Measurements from ENCODE around the gene ABHD12.
"Not testable (repeated sequence)": the region's sequence is repeated elsewhere in the genome, so short reads cannot be mapped to it uniquely, and the experiment has no call there.

Gene ABHD12

DNA sequence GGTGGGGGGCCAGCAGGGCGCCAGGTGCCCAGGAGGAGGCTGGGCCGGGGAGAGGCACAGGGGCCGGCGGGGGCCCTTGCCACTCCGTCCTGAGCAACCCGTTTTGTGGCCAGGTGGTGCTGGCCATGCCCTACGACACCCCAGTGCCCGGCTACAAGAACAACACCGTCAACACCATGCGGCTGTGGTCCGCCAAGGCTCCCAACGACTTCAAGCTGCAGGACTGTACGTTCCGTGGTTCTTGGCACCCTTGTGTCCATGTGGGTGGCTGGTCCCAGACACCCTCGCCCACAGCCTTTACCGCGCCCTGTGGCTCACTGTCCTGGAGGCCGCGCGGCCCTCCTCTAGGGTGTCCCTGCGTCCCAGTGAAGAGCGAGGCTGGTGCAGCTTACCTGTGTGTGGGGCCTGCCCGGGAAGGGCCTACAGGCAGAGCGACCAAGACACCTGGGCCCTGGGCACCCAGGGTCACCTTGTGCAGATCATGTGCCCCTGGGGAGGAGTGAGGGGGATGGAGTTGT lies 114.0 kb downstream of the ABHD12 start:
- no peaks in the 10 kb centered on the region for H3K27me3 Mint-ChIP-seq
- peak; percentile 16 for DNase-seq
- H3K36me3 Mint-ChIP-seq = peaks cover 10% of the 10 kb centered on the region
- no peak overlapping the region for H3K27ac Mint-ChIP-seq
- CTCF ChIA-PET = no interaction called here
- no peak overlapping the region for H3K4me3 Mint-ChIP-seq
- H3K9me3 Mint-ChIP-seq = no peaks in the 10 kb centered on the region
- H3K4me1 Mint-ChIP-seq = peaks cover under 1% of the 10 kb centered on the region

DNA sequence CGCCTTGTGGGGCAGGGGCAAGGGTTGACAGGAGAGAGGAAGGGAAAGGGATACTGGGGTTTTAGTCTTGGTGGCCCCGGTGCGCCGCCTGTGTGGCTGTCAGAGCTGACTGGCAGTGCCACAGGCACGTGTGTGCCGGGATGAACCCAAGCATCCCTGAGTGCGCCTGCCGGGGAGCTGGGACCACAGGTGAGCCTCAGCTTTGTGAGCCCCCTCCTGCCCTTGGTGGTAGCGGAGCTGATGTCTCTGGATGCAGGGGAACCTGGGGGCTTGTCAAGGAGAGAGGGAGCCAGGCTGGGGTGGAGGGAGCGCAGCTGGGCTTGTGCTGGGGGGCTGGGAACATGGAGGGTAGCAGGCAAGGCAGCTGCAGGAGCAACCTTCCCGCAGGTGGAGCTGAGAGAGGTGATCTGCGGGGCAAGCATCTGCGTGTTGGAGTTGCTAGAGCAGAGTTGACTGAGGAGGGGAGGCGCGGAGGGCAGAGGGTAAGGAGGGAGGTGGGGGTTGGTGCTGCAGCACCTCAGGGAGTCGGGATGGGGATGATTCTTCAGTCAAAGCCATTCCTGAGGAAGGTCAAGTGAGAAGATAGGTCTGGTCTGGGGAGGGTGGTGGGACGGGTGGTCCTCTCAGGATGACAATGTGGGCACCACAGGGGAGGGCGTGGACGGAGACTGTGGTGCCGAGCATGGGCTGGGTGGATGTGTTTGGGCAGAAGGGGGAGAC lies 114.7 kb downstream of the ABHD12 start:
- no peaks in the 10 kb centered on the region for H3K4me1 Mint-ChIP-seq
- no peak overlapping the region for H3K4me3 Mint-ChIP-seq
- no peaks in the 10 kb centered on the region for H3K27me3 Mint-ChIP-seq
- peaks cover 10% of the 10 kb centered on the region for H3K36me3 Mint-ChIP-seq
- peak overlapping the region; percentile 42 for H3K27ac Mint-ChIP-seq
- CTCF ChIA-PET = no interaction called here
- peak; percentile 13 for DNase-seq
- H3K9me3 Mint-ChIP-seq = no peaks in the 10 kb centered on the region

DNA sequence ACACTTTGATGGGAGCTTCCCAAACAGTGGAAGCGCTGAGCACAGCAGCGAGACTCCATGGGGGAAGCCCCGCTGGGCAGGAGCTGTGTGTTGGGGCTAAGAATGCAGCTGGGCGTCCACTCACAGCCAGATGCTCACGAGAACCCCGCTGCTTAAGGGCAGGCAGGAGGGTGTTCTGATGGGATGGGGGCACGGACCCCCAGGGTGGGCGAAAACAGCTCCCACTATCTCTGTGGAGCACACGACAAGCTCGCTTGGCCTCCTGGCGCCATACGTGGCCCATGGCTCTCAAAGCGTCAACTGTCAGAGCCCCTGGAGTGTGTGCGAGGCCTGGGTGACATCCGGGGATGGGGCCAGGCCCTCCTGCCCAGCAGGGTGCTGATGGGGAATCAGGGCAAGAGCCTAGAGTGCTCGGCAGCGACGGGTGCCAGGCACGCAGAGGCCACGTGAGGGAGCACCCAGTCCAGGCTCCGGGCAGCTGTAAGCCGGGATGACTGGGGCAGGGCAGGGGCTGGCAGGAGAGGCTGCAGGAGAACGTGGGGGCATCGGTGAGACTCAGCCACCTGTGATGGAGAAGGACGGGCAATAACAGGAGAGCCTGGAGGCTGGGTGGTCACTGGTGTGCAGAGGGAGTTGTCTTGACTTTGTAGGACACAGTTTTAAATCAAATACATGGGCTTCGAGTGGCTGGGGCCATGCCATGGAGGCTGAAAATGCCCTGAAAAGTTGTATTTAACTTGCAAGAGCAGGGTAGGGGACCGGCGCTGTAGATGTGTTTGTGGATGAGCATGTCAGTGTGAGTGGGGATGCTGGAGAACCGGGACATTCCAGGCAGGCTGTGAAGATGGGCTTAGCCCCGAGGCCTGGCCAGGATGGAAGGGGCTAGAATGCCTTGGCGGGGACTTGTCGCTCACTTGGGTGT lies 115.5 kb downstream of the ABHD12 start:
- CTCF ChIA-PET = no interaction called here
- no peaks in the 10 kb centered on the region for H3K4me1 Mint-ChIP-seq
- H3K27me3 Mint-ChIP-seq = no peaks in the 10 kb centered on the region
- DNase-seq = peak; percentile 16
- no peak overlapping the region for H3K27ac Mint-ChIP-seq
- peaks cover 10% of the 10 kb centered on the region for H3K36me3 Mint-ChIP-seq
- no peak overlapping the region for H3K4me3 Mint-ChIP-seq
- H3K9me3 Mint-ChIP-seq = no peaks in the 10 kb centered on the region

- CTCF ChIA-PET = no interaction called here
- H3K4me3 Mint-ChIP-seq = no peak overlapping the region
- no peak overlapping the region for H3K27ac Mint-ChIP-seq
Measured at GRCh38 chr20:25274481-25274880, 116.2 kb downstream of the ABHD12 start.

GRCh38 chr20:25273541-25274358 lies 116.9 kb downstream of the ABHD12 start:
- H3K36me3 Mint-ChIP-seq = peaks cover 17% of the 10 kb centered on the region
- CTCF ChIA-PET = no interaction called here
- H3K27ac Mint-ChIP-seq = no peak overlapping the region
- no peaks in the 10 kb centered on the region for H3K4me1 Mint-ChIP-seq
- no peaks in the 10 kb centered on the region for H3K27me3 Mint-ChIP-seq
- no peak overlapping the region for H3K4me3 Mint-ChIP-seq
- peak; percentile 9 for DNase-seq
- no peaks in the 10 kb centered on the region for H3K9me3 Mint-ChIP-seq

More at GRCh38 chr20:25274481-25274880, 116.2 kb downstream of the ABHD12 start:
- Mint-ChIP-seq H3K36me3 (peaks cover 15% of the 10 kb centered on the region), H3K9me3 (no peaks in the 10 kb centered on the region), H3K4me1 (no peaks in the 10 kb centered on the region), H3K27me3 (no peaks in the 10 kb centered on the region)
- peak; percentile 18 for DNase-seq

DNA sequence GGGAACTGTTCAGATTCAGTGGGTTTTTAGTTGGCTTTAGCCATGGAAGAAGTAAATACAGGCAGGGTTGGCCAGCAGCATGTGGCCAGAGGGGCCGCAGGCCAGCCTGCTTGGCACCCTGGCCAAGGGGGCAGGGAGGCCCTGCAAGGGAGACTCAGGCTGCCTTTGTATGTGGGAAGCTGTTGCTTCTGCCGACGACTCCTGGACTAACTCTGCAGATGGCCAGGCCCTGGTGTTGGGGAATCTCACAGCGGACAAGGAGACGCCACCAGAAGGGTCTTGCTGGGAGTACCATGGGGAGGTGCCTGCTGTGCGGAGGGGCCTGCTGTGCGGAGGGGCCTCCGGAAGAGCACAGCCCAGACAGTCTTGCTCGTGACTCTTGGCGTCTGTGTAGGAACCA lies 117.6 kb downstream of the ABHD12 start:
- Mint-ChIP-seq H3K9me3 (no peaks in the 10 kb centered on the region), H3K36me3 (peaks cover 17% of the 10 kb centered on the region), H3K27ac (no peak overlapping the region), H3K4me1 (no peaks in the 10 kb centered on the region), H3K27me3 (no peaks in the 10 kb centered on the region), H3K4me3 (no peak overlapping the region)
- CTCF ChIA-PET = no interaction called here
- peak; percentile 9 for DNase-seq

DNA sequence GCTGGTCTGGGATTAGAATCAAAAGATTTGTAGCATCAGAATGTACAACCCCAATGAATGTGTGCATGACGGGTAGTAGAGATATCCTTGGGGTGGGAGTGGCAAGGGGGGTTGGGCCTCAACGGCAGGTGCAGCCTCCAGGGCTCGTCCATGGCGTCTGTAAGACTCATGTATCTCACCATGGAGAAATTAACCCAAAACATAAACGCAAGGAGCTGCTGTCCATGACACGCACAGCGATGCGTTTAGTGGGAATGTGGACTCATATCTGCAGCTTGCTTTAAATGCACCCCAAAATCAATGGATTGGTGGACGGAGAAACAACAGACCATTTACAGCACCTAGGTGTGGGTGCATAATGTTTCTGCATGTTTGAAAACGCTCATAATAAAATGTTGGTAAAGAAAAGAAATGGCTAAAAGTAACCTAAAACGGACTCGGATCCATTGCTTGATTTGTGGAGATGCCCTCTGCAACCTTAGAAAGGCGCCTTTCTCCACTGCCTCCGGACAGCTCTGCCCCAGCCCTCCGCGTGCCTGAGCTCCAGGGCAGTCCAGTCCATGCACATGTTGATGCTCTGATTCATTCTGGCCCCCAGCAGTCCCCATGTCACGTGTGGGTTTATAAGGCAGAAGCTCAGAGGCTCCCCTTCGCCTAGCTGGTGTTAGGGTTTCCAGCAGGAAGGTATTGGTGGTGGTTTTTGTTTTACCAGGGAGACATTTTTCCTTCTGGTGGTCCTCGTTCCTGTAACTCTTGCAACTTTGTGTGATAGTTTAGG lies 118.2 kb downstream of the ABHD12 start:
- Mint-ChIP-seq H3K9me3 (no peaks in the 10 kb centered on the region), H3K36me3 (peaks cover 17% of the 10 kb centered on the region), H3K4me1 (no peaks in the 10 kb centered on the region), H3K4me3 (no peak overlapping the region), H3K27ac (no peak overlapping the region), H3K27me3 (no peaks in the 10 kb centered on the region)
- CTCF ChIA-PET = no interaction called here
- no peak for DNase-seq

GRCh38 chr20:25271486-25272222 lies 119.0 kb downstream of the ABHD12 start:
- H3K36me3 Mint-ChIP-seq = peaks cover 17% of the 10 kb centered on the region
- no peak for DNase-seq
- CTCF ChIA-PET = no interaction called here

DNA sequence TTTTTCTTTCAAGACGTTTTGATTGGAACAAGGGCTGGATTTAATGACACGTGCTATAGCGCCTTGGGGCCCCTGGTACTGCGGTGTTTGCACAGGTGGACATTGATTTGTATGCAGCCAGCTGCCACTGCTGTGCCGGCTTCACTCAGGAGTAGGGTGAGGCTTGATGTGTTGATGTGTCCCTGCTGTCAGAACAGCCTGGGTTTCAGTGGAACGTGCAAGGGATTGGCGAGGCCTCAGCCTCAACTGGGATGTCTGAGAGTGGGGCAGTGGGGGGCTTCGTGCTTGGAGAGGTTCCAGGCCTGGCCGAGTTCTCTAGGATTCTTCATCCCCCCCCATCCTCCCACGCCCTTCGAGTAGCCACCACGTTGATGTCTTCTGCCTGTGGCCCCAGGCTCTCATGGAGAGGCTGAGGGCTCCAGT lies 119.8 kb downstream of the ABHD12 start:
- no peak overlapping the region for H3K4me3 Mint-ChIP-seq
- DNase-seq = no peak
- H3K27ac Mint-ChIP-seq = no peak overlapping the region
- no peaks in the 10 kb centered on the region for H3K27me3 Mint-ChIP-seq
- H3K4me1 Mint-ChIP-seq = no peaks in the 10 kb centered on the region
- CTCF ChIA-PET = no interaction called here
- H3K9me3 Mint-ChIP-seq = no peaks in the 10 kb centered on the region
- peaks cover 17% of the 10 kb centered on the region for H3K36me3 Mint-ChIP-seq

More at GRCh38 chr20:25271486-25272222, 119.0 kb downstream of the ABHD12 start:
- no peak overlapping the region for H3K4me3 Mint-ChIP-seq
- H3K4me1 Mint-ChIP-seq = no peaks in the 10 kb centered on the region
- no peak overlapping the region for H3K27ac Mint-ChIP-seq
- no peaks in the 10 kb centered on the region for H3K9me3 Mint-ChIP-seq
- no peaks in the 10 kb centered on the region for H3K27me3 Mint-ChIP-seq

- H3K27ac Mint-ChIP-seq = no peak overlapping the region
- CTCF ChIA-PET = no interaction called here
- no peaks in the 10 kb centered on the region for H3K4me1 Mint-ChIP-seq
- no peaks in the 10 kb centered on the region for H3K9me3 Mint-ChIP-seq
- H3K36me3 Mint-ChIP-seq = peaks cover 14% of the 10 kb centered on the region
- no peaks in the 10 kb centered on the region for H3K27me3 Mint-ChIP-seq
- no peak for DNase-seq
- no peak overlapping the region for H3K4me3 Mint-ChIP-seq
Measured at GRCh38 chr20:25269833-25270170, 120.8 kb downstream of the ABHD12 start.

GRCh38 chr20:25269057-25269832 lies 121.4 kb downstream of the ABHD12 start:
- no peak for DNase-seq
- Mint-ChIP-seq H3K9me3 (no peaks in the 10 kb centered on the region), H3K27ac (no peak overlapping the region), H3K36me3 (peaks cover 14% of the 10 kb centered on the region), H3K27me3 (no peaks in the 10 kb centered on the region), H3K4me3 (no peak overlapping the region), H3K4me1 (no peaks in the 10 kb centered on the region)
- CTCF ChIA-PET = no interaction called here

GRCh38 chr20:25260770-25261437 lies 129.7 kb downstream of the ABHD12 start:
- Mint-ChIP-seq H3K27ac (peak overlapping the region; percentile 66), H3K36me3 (peaks cover 31% of the 10 kb centered on the region), H3K4me3 (peak overlapping the region; percentile 10), H3K4me1 (peaks cover 38% of the 10 kb centered on the region)
- DNase-seq = peak; percentile 43
- CTCF ChIA-PET = interaction anchor here (2.6 kb wide), 1 partner anchor 35 kb away, joined by 6 read pairs; no protein-coding TSS in a partner anchor
- not testable (repeated sequence) for H3K9me3 Mint-ChIP-seq, H3K27me3 Mint-ChIP-seq
